Measurements from ENCODE around the gene KCTD13. TPM values are rescaled to one million over a fixed set of nuclear protein-coding genes. Genes with fewer than 3 reads are reported as not detected.
A peak's percentile ranks its signal among the peaks of the same experiment; 100 is the strongest.
"Not testable (repeated sequence)": the region's sequence is repeated elsewhere in the genome, so short reads cannot be mapped to it uniquely, and the experiment has no call there.

Gene KCTD13
- total and polyA plus RNA-seq, 8 donors = 7.7 to 20.5 (median 9.3) TPM

GRCh38 chr16:29943846-29944799 lies 18.1 kb upstream of the KCTD13 start:
- Histone ChIP-seq H3K27me3 (no peaks in the 10 kb centered on the region), H3K36me3 (no peaks in the 10 kb centered on the region), H3K4me1 (no peaks in the 10 kb centered on the region), H3K4me3 (no peak overlapping the region), H3K9me3 (no peaks in the 10 kb centered on the region), H3K27ac (peak overlapping the region; percentile 34 to 73 (median 42))
- DNase-seq (peak in 4 of 6 donors; percentile 34 to 67 (median 43)), FAIRE-seq (no peak), ATAC-seq (peak; percentile 96 to 98 (median 96))
- TF ChIP-seq, protein P1, sequence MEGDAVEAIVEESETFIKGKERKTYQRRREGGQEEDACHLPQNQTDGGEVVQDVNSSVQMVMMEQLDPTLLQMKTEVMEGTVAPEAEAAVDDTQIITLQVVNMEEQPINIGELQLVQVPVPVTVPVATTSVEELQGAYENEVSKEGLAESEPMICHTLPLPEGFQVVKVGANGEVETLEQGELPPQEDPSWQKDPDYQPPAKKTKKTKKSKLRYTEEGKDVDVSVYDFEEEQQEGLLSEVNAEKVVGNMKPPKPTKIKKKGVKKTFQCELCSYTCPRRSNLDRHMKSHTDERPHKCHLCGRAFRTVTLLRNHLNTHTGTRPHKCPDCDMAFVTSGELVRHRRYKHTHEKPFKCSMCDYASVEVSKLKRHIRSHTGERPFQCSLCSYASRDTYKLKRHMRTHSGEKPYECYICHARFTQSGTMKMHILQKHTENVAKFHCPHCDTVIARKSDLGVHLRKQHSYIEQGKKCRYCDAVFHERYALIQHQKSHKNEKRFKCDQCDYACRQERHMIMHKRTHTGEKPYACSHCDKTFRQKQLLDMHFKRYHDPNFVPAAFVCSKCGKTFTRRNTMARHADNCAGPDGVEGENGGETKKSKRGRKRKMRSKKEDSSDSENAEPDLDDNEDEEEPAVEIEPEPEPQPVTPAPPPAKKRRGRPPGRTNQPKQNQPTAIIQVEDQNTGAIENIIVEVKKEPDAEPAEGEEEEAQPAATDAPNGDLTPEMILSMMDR (IDR thresholded peaks at IDR 0.05) = no peak
- 51 to 57% methylated on average over 11 of the region's 11 CpGs for WGBS, 2 donors
- intact Hi-C loops (cut with DNase I) = no loop called here

GRCh38 chr16:29940656-29941055 lies 14.6 kb upstream of the KCTD13 start:
- Histone ChIP-seq H3K27ac (no peak overlapping the region), H3K9me3 (no peaks in the 10 kb centered on the region), H3K36me3 (no peaks in the 10 kb centered on the region), H3K27me3 (no peaks in the 10 kb centered on the region), H3K4me3 (no peak overlapping the region), H3K4me1 (no peaks in the 10 kb centered on the region)
- WGBS, 2 donors = 44 to 49% methylated on average over 4 of the region's 4 CpGs
- FAIRE-seq = no peak
- TF ChIP-seq, protein P1 (IDR thresholded peaks at IDR 0.05) = no peak
- no peak for ATAC-seq
- DNase-seq = no peak
- intact Hi-C loops (cut with DNase I) = no loop called here

DNA sequence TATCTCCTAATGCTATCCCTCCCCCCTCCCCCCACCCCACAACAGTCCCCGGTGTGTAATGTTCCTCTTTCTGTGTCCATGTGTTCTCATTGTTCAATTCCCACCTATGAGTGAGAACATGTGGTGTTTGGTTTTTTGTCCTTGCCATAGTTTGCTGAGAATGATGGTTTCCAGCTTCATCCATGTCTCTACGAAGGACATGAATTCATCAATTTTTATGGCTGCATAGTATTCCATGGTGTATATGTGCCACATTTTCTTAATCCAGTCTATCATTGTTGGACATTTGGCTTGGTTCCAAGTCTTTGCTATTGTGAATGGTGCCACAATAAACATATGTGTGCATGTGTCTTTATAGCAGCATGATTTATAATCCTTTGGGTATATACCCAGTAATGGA lies 5.7 kb upstream of the KCTD13 start:
- H3K27ac ChIP-seq; FAIRE-seq; DNase-seq; H3K36me3 ChIP-seq; H3K9me3 ChIP-seq; H3K4me3 ChIP-seq; ATAC-seq; intact Hi-C loops (cut with DNase I); H3K4me1 ChIP-seq; H3K27me3 ChIP-seq: not testable (repeated sequence)
- 89 to 94% methylated on average over 2 of the region's 2 CpGs for WGBS, 2 donors

DNA sequence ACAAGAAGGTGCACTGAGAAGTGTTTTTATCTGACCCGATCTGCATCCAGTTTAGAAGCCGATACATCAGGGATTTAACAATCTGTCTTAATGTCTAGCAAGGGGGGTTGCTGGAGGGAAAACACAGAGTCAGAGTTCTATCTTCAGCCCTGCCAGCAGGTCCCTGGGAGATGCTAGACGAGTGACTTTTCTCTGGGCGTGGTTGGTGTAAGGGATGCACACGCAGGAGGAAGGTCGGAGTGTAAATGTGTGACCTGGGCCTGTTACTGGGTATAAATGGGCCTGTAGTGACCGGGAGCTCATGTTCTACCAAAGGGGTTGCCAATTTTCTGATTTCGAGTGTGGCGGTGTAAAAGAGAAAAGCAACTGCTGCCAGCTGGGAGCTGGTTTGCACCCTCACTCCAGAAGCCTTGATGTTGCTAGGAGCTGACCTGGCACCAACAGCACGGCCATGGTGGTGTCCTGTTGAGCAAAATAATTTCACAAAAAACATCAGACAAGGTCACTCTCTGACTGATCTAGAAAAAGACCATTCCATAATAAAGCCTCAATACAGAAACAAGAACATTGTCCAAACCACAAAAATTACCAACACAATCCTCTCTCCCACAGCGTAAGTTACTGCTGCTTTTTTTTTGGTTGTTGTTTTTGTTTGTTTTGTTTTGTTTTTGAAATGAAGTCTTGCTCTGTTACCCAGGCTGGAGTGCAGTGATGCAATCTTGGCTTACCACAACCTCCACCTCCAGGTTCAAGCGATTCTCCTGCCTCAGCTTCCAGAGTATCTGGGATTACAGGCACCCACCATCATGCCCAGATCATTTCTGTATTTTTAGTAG lies 1.3 kb upstream of the KCTD13 start:
- FAIRE-seq = no peak
- peaks cover 0 to 16% (median 13%) of the 10 kb centered on the region in 3 donors for H3K4me1 ChIP-seq
- H3K9me3 ChIP-seq = no peaks in the 10 kb centered on the region
- TF ChIP-seq, protein P1 (IDR thresholded peaks at IDR 0.05) = no peak
- H3K4me3 ChIP-seq = peak overlapping the region in 2 of 4 donors; percentile 99 to 100
- peak overlapping the region; percentile 70 to 90 (median 86) for H3K27ac ChIP-seq
- 44 to 49% methylated on average over 12 of the region's 12 CpGs for WGBS, 2 donors
- ATAC-seq = no peak
- H3K36me3 ChIP-seq = no peaks in the 10 kb centered on the region
- intact Hi-C loops (cut with DNase I) = loop anchor here in 1 of 3 donors (5.0 kb wide), 1 partner anchor 35 kb away; the partner anchor contains the start of gene TMEM219
- DNase-seq = no peak
- no peaks in the 10 kb centered on the region for H3K27me3 ChIP-seq

- intact Hi-C loops (cut with DNase I) = loop anchor here in 1 of 3 donors (5.0 kb wide), 1 partner anchor 36 kb away; the partner anchor contains the start of gene TMEM219
- FAIRE-seq = no peak
- 0 to 1% methylated on average over 12 of the region's 12 CpGs for WGBS, 2 donors
These were observed 656 bp upstream of the KCTD13 start for GRCh38 chr16:29926711-29927052.

More at GRCh38 chr16:29926711-29927052, 656 bp upstream of the KCTD13 start:
- peak overlapping the region; percentile 70 to 90 (median 86) for H3K27ac ChIP-seq
- TF ChIP-seq, protein P1 (IDR thresholded peaks at IDR 0.05) = no peak
- peak in 4 of 6 donors; percentile 35 to 49 (median 45) for DNase-seq
- no peaks in the 10 kb centered on the region for H3K9me3 ChIP-seq
- peaks cover 0 to 16% (median 13%) of the 10 kb centered on the region in 3 donors for H3K4me1 ChIP-seq
- no peaks in the 10 kb centered on the region for H3K27me3 ChIP-seq
- ATAC-seq = peak; percentile 54 to 70 (median 64)
- peak overlapping the region; percentile 92 to 100 (median 100) for H3K4me3 ChIP-seq
- H3K36me3 ChIP-seq = peaks cover 0 to under 1% (median 0%) of the 10 kb centered on the region in 3 donors
